HUES64 (cell line): Measurements from ENCODE around the gene TEX53. TPM values are rescaled to one million over a fixed set of nuclear protein-coding genes. Genes with fewer than 3 reads are reported as not detected.

Source experiments
- H3K27ac ChIP-seq: 2 replicates; pipeline ENCODE4 v1.7.0; 2013; ENCODE audit warnings: low read depth, low read length, inconsistent platforms
- H3K27me3 ChIP-seq: 2 replicates; pipeline ENCODE4 v1.6.1; 2013; ENCODE audit warnings: mild to moderate bottlenecking, low read length; ENCODE audit not compliant: insufficient read depth
- H3K36me3 ChIP-seq: 2 replicates; pipeline ENCODE4 v1.6.1; 2013; ENCODE audit warnings: mild to moderate bottlenecking, low read length; ENCODE audit not compliant: insufficient read depth
- H3K4me1 ChIP-seq: 2 replicates; pipeline ENCODE4 v1.6.1; 2013; ENCODE audit warnings: mild to moderate bottlenecking, low read length, moderate library complexity; ENCODE audit not compliant: insufficient read depth
- H3K4me3 ChIP-seq: 2 replicates; pipeline ENCODE4 v1.5.1; 2013; ENCODE audit warnings: mild to moderate bottlenecking, low read length, moderate library complexity
- H3K9ac ChIP-seq: 2 replicates; pipeline ENCODE4 v1.6.1; 2013; ENCODE audit warnings: mild to moderate bottlenecking, low read depth, low read length
- H3K9me3 ChIP-seq: 2 replicates; pipeline ENCODE4 v1.6.1; 2013; ENCODE audit warnings: low read depth, low read length; ENCODE audit not compliant: insufficient read depth
- WGBS: fragments of 150-250, 120-280 bp; methylation state at CpG from one replicate; pipeline ENCODE4 v1.1.7; 2013; ENCODE audit warnings: missing lambda C conversion rate; 5-methylcytosine and 5-hydroxymethylcytosine counted together
- polyA plus RNA-seq, 2 experiments: library from polyadenylated mRNA; stranded (reverse); fragments of 50-300 nt; gene quantifications; one replicate each; pipeline ENCODE4 v1.2.3, GENCODE V29; 2013

The TEX53 gene
- not detected for polyA plus RNA-seq (2013, experiment 1 of 2)
- polyA plus RNA-seq (2013, experiment 2 of 2) = not detected

- H3K9me3 ChIP-seq = no peaks in the 10 kb centered on the region
- WGBS = 96% methylated on average over 6 of the region's 6 CpGs
Observed at GRCh38 chr9:114657705-114658104, at the start of gene TEX53. Gene TEX53, minus strand, starts transcription at chr9:114657805. Its CDS starts 31 bp downstream, at chr9:114657774.

GRCh38 chr9:114706711-114707110 is 49.1 kb upstream of the TEX53 start:
- no peak overlapping the region for H3K27ac ChIP-seq
- WGBS = 92% methylated on average over 2 of the region's 2 CpGs
- no peaks in the 10 kb centered on the region for H3K9me3 ChIP-seq
- no peaks in the 10 kb centered on the region for H3K36me3 ChIP-seq
- no peaks in the 10 kb centered on the region; the same call in none of the 2 replicates for H3K27me3 ChIP-seq
- H3K9ac ChIP-seq = no peak overlapping the region
- H3K4me1 ChIP-seq = no peaks in the 10 kb centered on the region
- H3K4me3 ChIP-seq = no peak overlapping the region

More at GRCh38 chr9:114657705-114658104, at the start of gene TEX53:
- no peak within 1 kb of the TSS for H3K9ac ChIP-seq
- no peaks in the 10 kb centered on the region for H3K36me3 ChIP-seq
- H3K4me1 ChIP-seq = peaks cover 3% of the 10 kb centered on the region; the same call in 1 of the 2 replicates
- H3K27ac ChIP-seq = no peak within 1 kb of the TSS
- no peaks in the 10 kb centered on the region for H3K27me3 ChIP-seq
- H3K4me3 ChIP-seq = no peak within 1 kb of the TSS

- H3K4me3 ChIP-seq = no peak overlapping the region
- no peaks in the 10 kb centered on the region for H3K4me1 ChIP-seq
- H3K9me3 ChIP-seq = no peaks in the 10 kb centered on the region
- H3K27ac ChIP-seq = no peak overlapping the region
- H3K36me3 ChIP-seq = no peaks in the 10 kb centered on the region
- H3K9ac ChIP-seq = no peak overlapping the region
- H3K27me3 ChIP-seq = no peaks in the 10 kb centered on the region; the same call in 1 of the 2 replicates
Observed at GRCh38 chr9:114701988-114702387, 44.4 kb upstream of the TEX53 start.

GRCh38 chr9:114697951-114698351 is 40.3 kb upstream of the TEX53 start:
- 93% methylated on average over 2 of the region's 4 CpGs for WGBS

GRCh38 chr9:114696814-114697544 is 39.4 kb upstream of the TEX53 start:
- Histone ChIP-seq H3K36me3 (no peaks in the 10 kb centered on the region), H3K27me3 (no peaks in the 10 kb centered on the region), H3K9ac (no peak overlapping the region), H3K4me3 (no peak overlapping the region), H3K4me1 (no peaks in the 10 kb centered on the region), H3K27ac (no peak overlapping the region), H3K9me3 (no peaks in the 10 kb centered on the region)
- 84% methylated on average over 7 of the region's 7 CpGs for WGBS

More at GRCh38 chr9:114697951-114698351, 40.3 kb upstream of the TEX53 start:
- Histone ChIP-seq H3K4me3 (no peak overlapping the region), H3K9me3 (no peaks in the 10 kb centered on the region), H3K9ac (no peak overlapping the region), H3K36me3 (no peaks in the 10 kb centered on the region), H3K4me1 (no peaks in the 10 kb centered on the region), H3K27ac (no peak overlapping the region), H3K27me3 (no peaks in the 10 kb centered on the region)

GRCh38 chr9:114695948-114696347 is 38.3 kb upstream of the TEX53 start:
- WGBS = 75% methylated on average over 2 of the region's 2 CpGs
- H3K36me3 ChIP-seq = no peaks in the 10 kb centered on the region
- H3K9ac ChIP-seq = no peak overlapping the region
- H3K9me3 ChIP-seq = no peaks in the 10 kb centered on the region
- no peaks in the 10 kb centered on the region for H3K4me1 ChIP-seq
- no peaks in the 10 kb centered on the region for H3K27me3 ChIP-seq
- no peak overlapping the region for H3K4me3 ChIP-seq
- H3K27ac ChIP-seq = no peak overlapping the region

- Histone ChIP-seq H3K36me3 (no peaks in the 10 kb centered on the region), H3K27me3 (no peaks in the 10 kb centered on the region), H3K27ac (no peak overlapping the region), H3K4me3 (no peak overlapping the region), H3K4me1 (no peaks in the 10 kb centered on the region), H3K9me3 (no peaks in the 10 kb centered on the region), H3K9ac (no peak overlapping the region)
- 91% methylated on average over 6 of the region's 6 CpGs for WGBS
Observed at GRCh38 chr9:114694719-114695269, 37.2 kb upstream of the TEX53 start.

GRCh38 chr9:114694146-114694545 is 36.5 kb upstream of the TEX53 start:
- H3K9ac ChIP-seq = no peak overlapping the region
- H3K4me1 ChIP-seq = peaks cover 5% of the 10 kb centered on the region
- WGBS = 95% methylated on average over 2 of the region's 2 CpGs
- no peaks in the 10 kb centered on the region for H3K36me3 ChIP-seq
- no peak overlapping the region for H3K27ac ChIP-seq
- no peaks in the 10 kb centered on the region for H3K27me3 ChIP-seq
- H3K9me3 ChIP-seq = no peaks in the 10 kb centered on the region
- no peak overlapping the region for H3K4me3 ChIP-seq

- H3K27me3 ChIP-seq = no peaks in the 10 kb centered on the region
- H3K4me3 ChIP-seq = no peak overlapping the region
- no peaks in the 10 kb centered on the region for H3K36me3 ChIP-seq
- no peaks in the 10 kb centered on the region for H3K9me3 ChIP-seq
- no peak overlapping the region for H3K27ac ChIP-seq
- peaks cover 8% of the 10 kb centered on the region for H3K4me1 ChIP-seq
- no peak overlapping the region for H3K9ac ChIP-seq
- WGBS = 94% methylated on average over 1 of the region's 2 CpGs
Observed at GRCh38 chr9:114693248-114693855, 35.7 kb upstream of the TEX53 start.

- H3K27me3 ChIP-seq = no peaks in the 10 kb centered on the region
- no peak overlapping the region for H3K27ac ChIP-seq
- no peaks in the 10 kb centered on the region for H3K9me3 ChIP-seq
- H3K4me3 ChIP-seq = no peak overlapping the region
- H3K36me3 ChIP-seq = no peaks in the 10 kb centered on the region
- no peak overlapping the region for H3K9ac ChIP-seq
- peaks cover 8% of the 10 kb centered on the region for H3K4me1 ChIP-seq
Observed at GRCh38 chr9:114691956-114692295, 34.3 kb upstream of the TEX53 start.

GRCh38 chr9:114691046-114691955 is 33.7 kb upstream of the TEX53 start:
- Histone ChIP-seq H3K9me3 (no peaks in the 10 kb centered on the region), H3K27ac (no peak overlapping the region), H3K4me1 (peaks cover 8% of the 10 kb centered on the region), H3K36me3 (no peaks in the 10 kb centered on the region), H3K4me3 (no peak overlapping the region), H3K9ac (no peak overlapping the region), H3K27me3 (no peaks in the 10 kb centered on the region)
- WGBS = 94% methylated on average over 11 of the region's 11 CpGs
